AG04450 (cell line): Measurements from ENCODE around the gene RNF126. TPM values are rescaled to one million over a fixed set of nuclear protein-coding genes. Genes with fewer than 3 reads are reported as not detected.

ENCODE experiments used
- CTCF ChIA-PET: fragments of 300-600, 350-600 bp; formaldehyde crosslinking; extraction: SDS; loops from one replicate; lab custom pipeline; 2022; ENCODE audit warnings: antibody characterized with exemption, inconsistent platforms; lab: Charles Lee
- POLR2A ChIA-PET: fragments of 350-600 bp; formaldehyde crosslinking; extraction: SDS; loops from one replicate; lab custom pipeline; 2021; ENCODE audit warnings: antibody characterized with exemption, inconsistent platforms; lab: Yijun Ruan, JAX
- DNase-seq: peaks from one replicate; pipeline ENCODE4 v3.0.0-alpha.2; 2011; ENCODE audit warnings: low read depth, low spot score
- H3K27ac ChIP-seq: one replicate; pipeline ENCODE4 v1.5.1; 2012; ENCODE audit warnings: low read depth, low read length, control low read depth
- H3K27me3 ChIP-seq: one replicate; pipeline ENCODE4 v1.6.0; 2012; ENCODE audit warnings: low read length; ENCODE audit not compliant: control insufficient read depth, insufficient read depth
- H3K4me3 ChIP-seq: 2 replicates; pipeline ENCODE4 v1.5.1; 2011; ENCODE audit warnings: mild to moderate bottlenecking, low read depth, low read length, control low read depth
- H3K9me3 ChIP-seq: 2 replicates; pipeline ENCODE4 v1.5.1; 2012; ENCODE audit warnings: low read length; ENCODE audit not compliant: control insufficient read depth, insufficient read depth
- polyA plus RNA-seq: library from polyadenylated mRNA; depleted of rRNA; stranded (reverse); fragments of >200 nt; gene quantifications from 2 replicates; pipeline ENCODE4 v1.2.3, GENCODE V29; 2011
- TF ChIP-seq, protein P1 (sequence below): IDR thresholded peaks from 2 replicates; pipeline ENCODE4 v1.5.1; 2011; ENCODE audit warnings: low read depth, low read length, control low read depth, inconsistent platforms

The RNF126 gene
- polyA plus RNA-seq, 1 experiment = 1.7 TPM

DNA sequence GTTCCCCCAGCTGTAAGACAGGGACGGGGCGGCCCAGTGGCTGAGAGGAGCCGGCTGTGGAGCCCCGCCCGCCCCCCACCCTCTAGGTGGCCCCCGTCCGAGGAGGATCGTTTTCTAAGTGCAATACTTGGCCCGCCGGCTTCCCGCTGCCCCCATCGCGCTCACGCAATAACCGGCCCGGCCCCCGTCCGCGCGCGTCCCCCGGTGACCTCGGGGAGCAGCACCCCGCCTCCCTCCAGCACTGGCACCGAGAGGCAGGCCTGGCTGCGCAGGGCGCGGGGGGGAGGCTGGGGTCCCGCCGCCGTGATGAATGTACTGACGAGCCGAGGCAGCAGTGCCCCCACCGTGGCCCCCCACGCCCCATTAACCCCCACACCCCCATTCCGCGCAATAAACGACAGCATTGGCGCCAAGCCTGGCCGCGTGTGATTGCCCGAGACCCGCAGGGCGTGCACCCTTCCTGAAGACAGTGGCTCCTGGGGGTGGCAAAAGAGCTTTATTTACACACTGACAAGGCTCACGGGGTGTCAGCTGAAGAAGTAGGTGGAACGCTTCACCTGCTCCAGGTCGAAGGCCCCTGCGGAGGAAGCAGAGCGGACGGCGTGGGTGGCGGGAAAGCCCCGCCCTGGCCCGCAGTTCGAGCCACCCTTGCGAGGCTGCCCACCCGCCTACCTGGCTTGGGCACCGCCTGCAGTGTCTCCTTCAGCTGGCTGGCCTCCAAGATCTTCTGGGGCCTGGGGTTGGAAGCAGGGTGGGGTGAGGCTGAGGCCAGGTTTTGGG, 46.1 kb downstream of the RNF126 start:
- no peak for DNase-seq
- POLR2A ChIA-PET = no interaction called here
- H3K4me3 ChIP-seq = no peak overlapping the region

DNA sequence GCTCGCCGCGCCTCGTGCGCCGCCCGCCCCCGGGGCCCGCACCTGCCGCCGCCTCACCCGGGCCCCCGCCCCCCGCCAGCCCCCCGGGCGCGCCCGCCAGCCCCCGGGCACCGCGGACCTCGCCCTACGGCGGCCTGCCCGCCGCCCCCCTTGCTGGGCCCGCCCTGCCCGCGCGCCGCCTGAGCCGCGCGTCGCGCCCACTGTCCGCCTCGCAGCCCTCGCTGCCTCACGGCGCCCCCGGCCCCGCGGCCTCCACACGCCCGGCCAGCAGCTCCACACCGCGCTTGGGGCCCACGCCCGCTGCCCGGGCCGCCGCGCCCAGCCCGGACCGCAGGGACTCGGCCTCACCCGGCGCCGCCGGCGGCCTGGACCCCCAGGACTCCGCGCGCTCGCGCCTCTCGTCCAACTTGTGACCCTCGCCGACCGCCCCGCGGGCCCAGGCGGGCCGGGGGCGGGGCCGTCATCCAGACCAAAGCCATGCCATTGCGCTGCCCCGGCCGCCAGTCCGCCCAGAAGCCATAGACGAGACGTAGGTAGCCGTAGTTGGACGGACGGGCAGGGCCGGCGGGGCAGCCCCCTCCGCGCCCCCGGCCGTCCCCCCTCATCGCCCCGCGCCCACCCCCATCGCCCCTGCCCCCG, 46.8 kb downstream of the RNF126 start:
- ChIA-PET POLR2A (no interaction called here), CTCF (no interaction called here)
- TF ChIP-seq, protein P1, sequence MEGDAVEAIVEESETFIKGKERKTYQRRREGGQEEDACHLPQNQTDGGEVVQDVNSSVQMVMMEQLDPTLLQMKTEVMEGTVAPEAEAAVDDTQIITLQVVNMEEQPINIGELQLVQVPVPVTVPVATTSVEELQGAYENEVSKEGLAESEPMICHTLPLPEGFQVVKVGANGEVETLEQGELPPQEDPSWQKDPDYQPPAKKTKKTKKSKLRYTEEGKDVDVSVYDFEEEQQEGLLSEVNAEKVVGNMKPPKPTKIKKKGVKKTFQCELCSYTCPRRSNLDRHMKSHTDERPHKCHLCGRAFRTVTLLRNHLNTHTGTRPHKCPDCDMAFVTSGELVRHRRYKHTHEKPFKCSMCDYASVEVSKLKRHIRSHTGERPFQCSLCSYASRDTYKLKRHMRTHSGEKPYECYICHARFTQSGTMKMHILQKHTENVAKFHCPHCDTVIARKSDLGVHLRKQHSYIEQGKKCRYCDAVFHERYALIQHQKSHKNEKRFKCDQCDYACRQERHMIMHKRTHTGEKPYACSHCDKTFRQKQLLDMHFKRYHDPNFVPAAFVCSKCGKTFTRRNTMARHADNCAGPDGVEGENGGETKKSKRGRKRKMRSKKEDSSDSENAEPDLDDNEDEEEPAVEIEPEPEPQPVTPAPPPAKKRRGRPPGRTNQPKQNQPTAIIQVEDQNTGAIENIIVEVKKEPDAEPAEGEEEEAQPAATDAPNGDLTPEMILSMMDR = no peak
- DNase-seq = no peak
- no peak overlapping the region for H3K27ac ChIP-seq
- H3K27me3 ChIP-seq = no peaks in the 10 kb centered on the region
- H3K4me3 ChIP-seq = no peak overlapping the region
- H3K9me3 ChIP-seq = peaks cover 14% of the 10 kb centered on the region; the same call in 1 of the 2 replicates

More for the DNA sequence above, 46.1 kb downstream of the RNF126 start:
- CTCF ChIA-PET = no interaction called here
- TF ChIP-seq, protein P1 = no peak
- H3K27me3 ChIP-seq = no peaks in the 10 kb centered on the region
- no peak overlapping the region for H3K27ac ChIP-seq
- peaks cover 17% of the 10 kb centered on the region; the same call in 1 of the 2 replicates for H3K9me3 ChIP-seq

DNA sequence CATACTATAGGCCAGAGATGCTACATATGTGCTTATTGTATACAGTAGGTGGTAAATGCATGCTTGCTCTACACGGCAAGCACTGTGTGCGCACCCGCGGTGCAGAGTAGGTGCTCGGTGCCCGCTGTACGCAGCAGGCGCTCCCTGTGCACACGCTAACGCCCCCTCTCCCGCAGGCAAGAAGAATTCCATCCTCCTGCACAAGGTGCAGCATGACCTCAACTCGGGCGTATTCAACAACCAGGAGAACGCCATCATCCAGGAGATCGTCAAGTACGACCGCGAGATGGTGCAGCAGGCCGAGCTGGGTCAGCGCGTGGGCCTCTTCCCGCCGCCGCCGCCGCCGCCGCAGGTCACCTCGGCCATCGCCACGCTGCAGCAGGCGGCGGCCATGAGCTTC, 47.4 kb downstream of the RNF126 start:
- TF ChIP-seq, protein P1 = no peak
- DNase-seq = no peak

DNA sequence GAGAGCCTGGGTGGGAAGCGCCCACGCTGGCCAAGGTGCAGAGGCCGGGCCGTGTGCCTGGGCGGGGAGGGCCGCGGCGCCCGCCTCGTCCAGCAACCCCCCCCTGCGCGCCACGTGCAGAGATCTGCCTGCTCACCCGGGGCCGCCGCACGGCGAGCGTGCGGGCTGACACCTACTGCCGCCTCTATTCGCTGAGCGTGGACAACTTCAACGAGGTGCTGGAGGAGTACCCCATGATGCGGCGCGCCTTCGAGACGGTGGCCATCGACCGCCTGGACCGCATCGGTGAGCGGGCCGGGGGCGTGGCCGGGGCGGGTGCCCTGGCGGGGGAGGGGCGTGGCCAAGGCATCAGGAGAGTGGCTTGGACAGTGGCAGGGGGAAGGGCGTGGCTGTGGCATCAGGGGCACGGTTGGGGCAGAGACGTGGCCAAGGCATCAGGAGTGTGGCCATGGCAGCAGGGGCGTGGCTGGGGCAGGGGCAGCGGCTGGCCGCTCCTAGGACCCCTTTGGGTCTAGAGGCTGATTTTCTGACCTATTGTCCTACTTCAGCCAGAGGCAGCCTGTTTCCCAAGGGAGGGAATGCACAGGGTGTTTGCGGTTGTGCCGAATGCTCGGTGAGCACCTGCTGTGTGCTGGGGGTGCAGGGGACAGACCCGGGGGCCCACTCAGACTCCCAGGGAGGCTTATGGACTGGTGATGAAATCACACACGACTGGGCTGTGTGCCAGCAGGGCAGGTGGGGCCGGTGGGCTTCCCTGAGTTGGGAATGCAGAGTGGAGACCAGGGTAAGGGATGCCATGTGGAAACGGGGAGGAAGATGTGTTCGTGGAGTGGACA, 49.1 kb downstream of the RNF126 start:
- DNase-seq = no peak
- no peak overlapping the region for H3K4me3 ChIP-seq
- H3K27me3 ChIP-seq = no peaks in the 10 kb centered on the region
- no peak overlapping the region for H3K27ac ChIP-seq
- CTCF ChIA-PET = no interaction called here
- peaks cover 5% of the 10 kb centered on the region; the same call in 1 of the 2 replicates for H3K9me3 ChIP-seq
- TF ChIP-seq, protein P1 = no peak
- POLR2A ChIA-PET = no interaction called here

More for the DNA sequence above, 47.4 kb downstream of the RNF126 start:
- Histone ChIP-seq H3K27me3 (no peaks in the 10 kb centered on the region), H3K9me3 (peaks cover 14% of the 10 kb centered on the region; the same call in 1 of the 2 replicates), H3K27ac (no peak overlapping the region), H3K4me3 (no peak overlapping the region)
- ChIA-PET POLR2A (no interaction called here), CTCF (no interaction called here)
